Lung microvascular endothelial cell (primary cell): Measurements from ENCODE around the gene USP35. TPM values are rescaled to one million over a fixed set of nuclear protein-coding genes. Genes with fewer than 3 reads are reported as not detected.
A peak's percentile ranks its signal among the peaks of the same experiment; 100 is the strongest.

Experiments
- DNase-seq, 2 donors: peaks; one replicate each; pipeline versions ENCODE4 v3.0.0 to v3.0.0-alpha.2; 2010; ENCODE audit warnings: low read depth in 2 of 2
- total RNA-seq: library from RNA; depleted of rRNA; stranded (reverse); fragments of >200 nt; gene quantifications from 2 replicates; pipeline ENCODE4 v1.2.1, GENCODE V29; 2014

The USP35 gene
- total RNA-seq, 1 donor from 2014 or later, result 5.2 TPM

DNA sequence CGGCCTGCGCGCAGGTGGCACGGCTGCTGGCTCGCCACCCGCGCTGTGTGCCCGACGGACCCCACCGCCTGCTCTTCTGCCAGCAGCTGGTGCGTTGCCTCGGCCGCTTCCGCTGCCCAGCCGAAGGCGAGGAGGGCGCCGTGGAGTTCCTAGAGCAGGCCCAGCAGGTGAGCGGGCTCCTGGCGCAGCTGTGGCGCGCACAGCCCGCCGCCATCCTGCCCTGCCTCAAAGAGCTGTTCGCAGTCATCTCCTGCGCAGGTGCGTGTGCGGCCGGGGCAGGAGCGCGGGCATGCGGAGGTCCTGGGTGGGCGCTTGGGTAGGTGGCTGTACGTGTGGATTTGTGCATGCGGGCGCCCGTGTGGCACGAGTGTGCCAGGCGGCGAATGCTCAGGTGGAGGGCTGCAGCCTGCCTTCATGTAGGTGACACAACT, 8.0 kb downstream of the USP35 start:
- no peak for DNase-seq

DNA sequence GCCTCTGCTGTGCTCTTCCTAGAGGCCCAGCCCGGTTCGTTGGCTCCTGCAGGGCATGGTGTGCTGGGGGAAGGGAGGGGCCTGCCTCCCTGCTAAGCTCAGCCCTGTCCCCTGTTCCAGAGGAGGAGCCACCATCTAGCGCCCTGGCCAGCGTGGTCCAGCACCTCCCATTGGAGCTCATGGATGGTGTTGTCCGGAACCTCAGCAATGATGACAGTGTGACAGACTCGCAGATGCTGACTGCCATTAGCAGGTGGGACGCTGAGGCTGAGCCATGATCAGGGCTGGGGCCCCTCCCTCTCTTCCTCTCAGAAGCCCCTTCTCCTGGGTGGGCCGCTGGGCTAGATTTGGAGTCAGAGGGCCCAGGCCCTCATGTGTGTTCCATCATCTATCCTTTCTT, 9.1 kb downstream of the USP35 start:
- no peak for DNase-seq

DNA sequence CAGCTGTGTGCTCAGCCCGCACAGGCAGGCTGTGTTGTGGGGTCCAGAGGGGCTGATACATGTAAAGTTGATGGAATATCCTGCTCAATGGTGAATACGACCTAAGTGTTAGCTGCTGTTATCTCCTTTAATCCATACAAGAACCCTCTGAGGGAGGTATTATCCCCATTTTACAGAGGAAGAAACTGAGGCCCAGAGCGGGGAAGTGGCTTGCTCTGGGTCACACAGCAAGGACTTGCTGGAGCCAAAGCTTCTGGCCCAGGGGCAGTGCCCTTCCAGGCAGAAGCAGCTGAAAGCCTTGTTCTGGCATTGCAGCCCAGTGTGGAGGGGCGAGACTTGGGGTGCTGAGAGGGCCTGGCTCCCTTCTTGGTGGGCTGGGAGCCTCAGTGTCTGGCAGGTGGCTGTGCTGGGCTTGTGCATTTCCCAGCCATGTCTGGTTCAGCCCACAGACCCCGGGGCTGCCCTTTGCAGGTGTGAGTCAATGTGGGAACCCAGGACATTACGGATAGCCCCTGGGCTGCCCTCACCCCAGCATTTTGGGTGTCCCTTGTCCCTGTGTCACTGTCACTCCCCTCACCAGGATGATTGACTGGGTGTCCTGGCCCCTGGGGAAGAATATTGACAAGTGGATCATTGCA, 10.4 kb downstream of the USP35 start:
- DNase-seq, result no peak

DNA sequence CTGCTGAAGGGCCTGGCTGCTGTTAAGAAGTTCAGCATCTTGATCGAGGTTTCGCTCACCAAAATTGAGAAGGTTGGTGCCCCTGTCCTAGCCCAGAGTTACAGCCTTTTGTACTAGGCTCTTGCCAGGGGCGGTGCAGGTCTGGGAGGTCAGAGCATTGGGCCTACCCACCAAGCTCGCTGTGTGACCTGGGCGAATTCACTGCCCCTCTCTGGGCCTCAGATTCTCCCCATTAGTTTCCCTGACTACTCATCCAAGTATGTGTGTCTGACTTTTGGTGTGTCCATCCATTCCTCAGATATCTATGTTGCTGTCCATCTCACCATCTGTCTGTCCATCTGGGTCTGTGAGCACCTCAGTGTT, 10.9 kb downstream of the USP35 start:
- no peak for DNase-seq

DNA sequence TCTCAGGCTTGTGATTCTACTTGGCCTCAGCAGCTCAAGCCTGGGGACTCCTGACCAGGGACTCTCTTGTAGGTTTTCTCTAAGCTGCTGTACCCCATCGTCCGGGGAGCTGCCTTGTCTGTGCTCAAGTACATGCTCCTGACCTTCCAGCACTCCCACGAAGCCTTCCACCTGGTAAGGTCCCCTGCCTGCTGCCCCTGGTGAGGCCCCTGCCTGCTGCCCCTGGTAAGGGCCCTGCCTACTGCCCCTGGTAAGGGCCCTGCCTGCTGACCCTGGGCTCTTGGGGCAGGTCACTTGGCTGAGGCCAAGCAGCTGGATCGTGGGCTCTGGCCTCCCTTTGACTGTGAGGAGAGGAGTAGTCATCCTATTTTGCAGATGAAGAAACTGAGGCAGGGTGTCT, 11.3 kb downstream of the USP35 start:
- DNase-seq, result no peak

DNA sequence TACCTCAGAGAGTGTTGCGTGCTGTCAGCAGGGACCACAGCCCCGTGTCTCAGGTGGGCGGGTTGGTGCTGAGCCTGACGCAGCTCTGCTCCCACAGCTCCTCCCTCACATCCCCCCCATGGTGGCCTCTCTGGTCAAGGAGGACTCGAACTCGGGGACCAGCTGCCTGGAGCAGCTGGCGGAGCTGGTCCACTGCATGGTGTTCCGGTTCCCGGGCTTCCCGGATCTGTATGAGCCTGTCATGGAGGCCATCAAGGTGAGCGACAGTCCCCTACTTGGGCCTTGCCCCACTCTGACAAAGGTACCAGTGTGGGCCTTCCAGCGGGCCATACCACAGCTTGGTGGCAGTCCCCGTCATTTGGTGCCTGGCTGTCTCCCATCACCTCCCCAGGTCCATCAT, 11.8 kb downstream of the USP35 start:
- DNase-seq, result no peak

DNA sequence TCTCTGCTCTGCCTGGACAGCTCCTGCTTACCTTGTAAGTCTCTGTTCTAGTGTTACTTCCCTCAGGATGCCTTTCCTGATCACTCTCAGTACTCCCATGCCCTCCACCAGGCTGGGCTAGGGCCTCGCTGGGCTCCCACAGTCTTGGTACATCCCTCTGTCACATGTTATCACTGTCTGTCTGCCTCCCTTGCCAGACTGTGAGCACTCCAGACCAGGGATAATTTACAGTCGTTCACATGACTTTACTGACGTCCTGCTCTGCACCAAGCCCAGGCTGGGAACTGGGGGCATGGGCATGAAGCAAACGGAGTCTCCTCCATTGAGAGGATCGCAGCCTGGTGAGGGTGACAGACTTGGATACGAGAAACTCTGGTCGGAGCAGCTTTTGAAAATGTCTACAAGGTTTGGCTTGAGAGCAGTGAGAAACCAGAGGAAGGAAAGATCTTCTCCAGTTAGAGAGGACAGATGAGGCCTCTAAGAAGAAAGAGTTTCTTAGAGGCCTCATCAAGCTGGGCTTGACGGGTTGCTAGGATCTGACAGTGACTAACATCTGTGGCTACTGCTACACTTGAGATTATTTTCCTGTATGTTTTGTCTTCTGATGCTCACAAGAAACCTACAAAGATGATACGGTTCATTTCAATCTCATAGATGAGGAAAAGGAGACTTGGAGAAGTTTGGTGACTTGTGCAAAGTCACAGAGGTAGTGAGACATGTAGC, 12.5 kb downstream of the USP35 start:
- DNase-seq, result no peak

DNA sequence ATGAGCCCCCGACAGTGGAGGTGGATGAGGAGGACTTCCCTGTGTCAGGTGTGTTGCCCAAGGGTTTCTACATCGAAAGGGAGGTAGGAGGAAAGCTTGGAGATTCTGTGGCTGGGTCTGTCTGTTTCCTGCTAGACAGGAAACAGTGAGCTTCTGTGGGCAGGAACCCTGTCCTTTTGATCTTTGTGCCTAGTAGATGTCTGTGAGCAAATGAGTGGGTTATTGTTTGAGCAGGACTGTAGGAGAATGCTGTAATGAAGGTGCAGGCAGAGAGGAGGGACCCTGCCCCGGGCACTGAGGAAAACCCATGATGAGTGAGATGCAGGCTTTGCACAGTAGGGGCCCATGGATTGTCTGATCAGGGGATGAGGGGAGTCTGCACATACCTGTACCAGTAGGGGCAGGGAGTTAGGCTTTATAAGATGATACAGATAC, 14.0 kb downstream of the USP35 start:
- peak; percentile 19 to 46 for DNase-seq

DNA sequence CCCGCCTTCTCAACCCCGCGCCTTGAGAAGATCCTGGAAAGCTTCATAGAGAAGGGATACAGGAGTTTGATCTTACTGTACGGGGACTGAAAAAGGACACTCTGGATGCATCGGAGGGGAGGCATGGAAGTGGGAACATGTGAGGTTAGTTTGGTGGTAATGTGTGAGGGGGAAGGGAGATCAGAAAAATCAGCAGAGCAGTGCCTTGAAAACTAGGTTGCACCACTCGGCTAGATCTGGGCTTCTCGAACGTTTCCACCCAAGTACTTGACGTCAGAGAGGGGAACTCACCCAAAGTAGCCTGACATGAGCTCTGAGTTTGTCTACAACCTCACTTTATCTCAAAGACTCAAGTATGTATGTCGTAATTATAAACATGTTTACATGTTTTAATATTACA, 14.5 kb downstream of the USP35 start:
- DNase-seq, result no peak

DNA sequence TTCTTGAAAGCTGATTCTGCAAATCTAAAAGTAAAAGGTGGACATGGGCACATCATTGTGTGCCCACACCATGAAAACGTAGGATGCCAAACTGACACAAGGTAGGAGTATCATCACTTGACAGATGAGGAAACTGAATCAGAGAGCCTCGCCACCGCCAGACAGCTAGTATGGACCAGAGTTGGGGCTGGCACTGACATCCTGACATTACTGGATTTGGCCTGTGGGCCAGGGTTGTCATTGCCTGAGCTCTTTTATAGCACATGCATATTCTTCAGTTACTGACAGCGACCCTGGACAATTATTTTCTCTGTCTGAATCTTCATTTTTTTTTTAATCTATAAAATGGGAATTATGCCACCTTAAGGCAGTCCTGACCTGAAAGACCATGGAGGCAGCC, 16.5 kb downstream of the USP35 start:
- no peak for DNase-seq

DNA sequence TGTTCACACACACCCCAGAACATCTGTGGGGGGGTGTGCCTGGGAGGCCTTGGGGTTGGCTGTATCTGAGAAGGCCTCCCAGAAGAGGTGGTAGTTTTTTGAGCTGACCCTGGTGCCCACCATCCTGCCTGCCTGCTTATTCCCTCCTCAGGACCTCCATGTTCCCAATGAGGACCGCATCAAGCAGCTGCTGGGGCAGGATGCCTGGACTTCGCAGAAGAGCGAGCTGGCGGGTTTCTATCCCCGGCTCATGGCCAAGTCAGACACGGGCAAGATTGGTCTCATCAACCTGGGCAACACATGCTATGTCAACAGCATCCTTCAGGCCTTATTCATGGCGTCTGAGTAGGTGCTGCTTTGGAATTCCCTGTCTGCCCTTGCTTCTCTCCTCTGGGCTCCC, 17.0 kb downstream of the USP35 start:
- no peak for DNase-seq

DNA sequence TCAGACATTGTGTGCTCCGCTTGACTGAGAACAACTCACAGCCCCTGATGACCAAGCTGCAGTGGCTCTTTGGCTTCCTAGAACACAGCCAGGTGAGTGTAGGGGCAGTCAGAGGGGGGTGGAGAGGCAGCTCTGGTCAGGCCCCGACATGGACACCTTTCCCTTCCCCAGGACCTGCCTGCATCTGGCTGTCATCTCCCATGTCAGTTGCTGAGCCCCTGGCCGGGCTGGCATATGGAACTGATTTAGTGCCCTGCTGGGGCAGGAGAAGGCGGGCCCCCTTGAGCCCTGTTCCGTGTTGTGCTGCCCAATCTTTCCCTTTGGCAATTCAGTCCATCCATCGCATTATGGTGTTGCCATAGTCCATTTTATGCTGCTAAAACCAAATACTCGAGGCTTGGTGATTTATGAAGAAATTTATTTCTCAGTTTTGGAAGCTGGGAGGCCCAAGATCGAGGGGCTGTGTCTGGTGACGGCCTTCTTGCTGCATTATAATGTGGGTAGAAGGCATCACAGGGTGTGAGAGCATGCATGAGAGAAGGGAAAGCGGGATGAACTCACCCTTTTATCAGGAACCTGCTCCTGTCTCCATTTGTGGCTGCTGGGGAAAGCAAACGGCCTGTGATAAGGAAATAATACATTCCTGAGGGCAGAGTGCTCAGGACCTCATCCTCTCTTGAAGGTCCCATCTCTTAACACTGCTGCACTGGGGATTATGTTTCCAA, 19.0 kb downstream of the USP35 start:
- DNase-seq, result no peak

DNA sequence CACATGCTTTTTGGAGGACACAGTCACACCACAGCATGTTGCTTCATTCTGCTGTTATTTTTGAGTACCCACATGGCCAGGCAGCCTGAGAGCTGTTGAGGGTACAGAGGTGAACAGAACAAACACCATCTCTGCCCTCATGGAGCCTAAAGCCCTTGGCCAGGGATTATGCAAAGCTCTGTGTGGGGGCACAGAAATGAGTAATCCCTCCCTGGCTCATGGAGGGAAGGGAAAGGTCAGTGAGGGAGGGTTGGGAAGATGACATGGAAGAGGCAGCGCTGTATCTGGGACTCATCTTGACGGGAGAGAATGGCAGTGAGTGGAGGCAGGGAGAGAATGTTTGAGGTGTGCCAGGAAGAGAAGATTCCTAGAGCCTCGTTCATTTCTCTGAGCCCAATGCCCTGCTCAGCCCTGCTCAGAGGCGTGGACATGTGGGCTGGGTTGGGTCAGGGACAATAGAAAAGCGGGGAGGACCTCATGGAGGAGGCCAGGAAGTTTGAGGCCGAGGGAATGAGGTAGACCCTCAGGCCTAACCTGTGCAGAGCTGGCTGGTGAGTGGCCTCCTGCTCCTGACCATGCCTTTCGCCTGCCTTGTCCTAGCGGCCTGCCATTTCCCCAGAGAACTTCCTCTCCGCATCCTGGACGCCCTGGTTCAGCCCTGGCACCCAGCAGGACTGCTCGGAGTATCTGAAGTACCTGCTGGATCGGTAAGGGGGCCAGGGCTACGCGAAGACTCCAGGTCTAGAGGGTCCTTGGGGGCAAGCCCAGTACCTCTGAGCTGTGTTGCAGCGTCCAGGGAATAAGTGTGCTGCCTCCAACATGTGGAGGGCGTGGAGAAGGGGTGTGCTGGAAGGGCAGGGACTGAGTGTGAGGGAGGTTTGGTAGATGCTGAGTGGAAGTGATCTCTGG, 19.8 kb downstream of the USP35 start:
- DNase-seq, result no peak

DNA sequence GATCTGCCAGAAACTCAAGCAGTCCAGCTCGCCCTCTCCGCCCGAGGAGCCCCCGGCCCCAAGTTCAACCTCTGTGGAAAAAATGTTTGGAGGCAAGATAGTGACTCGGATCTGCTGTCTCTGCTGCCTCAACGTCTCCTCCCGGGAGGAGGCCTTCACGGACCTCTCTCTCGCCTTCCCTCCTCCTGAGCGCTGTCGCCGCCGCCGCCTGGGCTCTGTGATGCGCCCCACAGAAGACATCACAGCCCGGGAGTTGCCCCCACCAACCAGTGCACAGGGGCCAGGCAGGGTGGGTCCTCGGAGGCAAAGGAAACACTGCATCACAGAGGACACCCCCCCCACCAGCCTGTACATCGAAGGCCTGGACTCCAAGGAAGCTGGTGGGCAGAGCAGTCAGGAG, 20.8 kb downstream of the USP35 start:
- DNase-seq, result no peak

DNA sequence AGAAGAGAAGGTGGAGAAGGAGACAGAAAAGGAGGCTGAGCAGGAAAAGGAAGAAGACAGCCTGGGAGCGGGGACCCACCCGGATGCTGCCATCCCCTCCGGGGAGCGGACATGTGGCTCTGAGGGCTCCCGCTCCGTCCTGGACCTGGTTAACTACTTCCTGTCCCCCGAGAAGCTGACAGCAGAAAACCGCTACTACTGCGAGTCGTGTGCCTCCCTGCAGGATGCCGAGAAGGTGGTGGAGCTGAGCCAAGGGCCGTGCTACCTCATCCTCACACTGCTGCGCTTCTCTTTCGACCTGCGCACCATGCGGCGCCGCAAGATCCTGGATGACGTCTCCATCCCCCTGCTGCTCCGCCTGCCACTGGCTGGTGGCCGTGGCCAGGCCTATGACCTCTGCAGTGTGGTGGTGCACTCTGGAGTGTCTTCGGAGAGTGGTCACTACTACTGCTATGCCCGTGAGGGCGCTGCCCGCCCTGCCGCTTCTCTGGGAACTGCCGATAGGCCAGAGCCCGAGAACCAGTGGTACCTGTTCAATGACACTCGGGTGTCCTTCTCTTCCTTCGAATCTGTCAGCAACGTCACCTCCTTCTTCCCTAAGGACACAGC, 21.4 kb downstream of the USP35 start:
- no peak for DNase-seq

DNA sequence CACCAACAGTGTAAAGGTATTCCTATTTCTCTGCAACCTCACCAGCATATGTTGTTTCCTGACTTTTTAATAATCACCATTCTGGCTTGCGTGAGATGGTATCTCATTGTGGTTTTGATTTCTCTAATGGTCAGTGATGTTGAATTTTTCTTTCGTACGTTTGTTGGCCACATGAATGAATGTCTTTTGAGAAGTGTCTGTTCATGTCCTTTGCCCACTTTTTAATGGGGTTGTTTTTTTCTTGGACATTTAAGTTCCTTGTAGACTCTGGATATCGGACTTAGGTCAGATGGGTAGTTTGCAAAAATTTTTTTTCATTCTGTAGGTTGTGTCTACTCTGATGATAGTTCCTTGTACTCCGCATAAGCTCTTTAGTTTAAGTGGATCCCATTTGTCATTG, 22.8 kb downstream of the USP35 start:
- DNase-seq, result no peak

DNA sequence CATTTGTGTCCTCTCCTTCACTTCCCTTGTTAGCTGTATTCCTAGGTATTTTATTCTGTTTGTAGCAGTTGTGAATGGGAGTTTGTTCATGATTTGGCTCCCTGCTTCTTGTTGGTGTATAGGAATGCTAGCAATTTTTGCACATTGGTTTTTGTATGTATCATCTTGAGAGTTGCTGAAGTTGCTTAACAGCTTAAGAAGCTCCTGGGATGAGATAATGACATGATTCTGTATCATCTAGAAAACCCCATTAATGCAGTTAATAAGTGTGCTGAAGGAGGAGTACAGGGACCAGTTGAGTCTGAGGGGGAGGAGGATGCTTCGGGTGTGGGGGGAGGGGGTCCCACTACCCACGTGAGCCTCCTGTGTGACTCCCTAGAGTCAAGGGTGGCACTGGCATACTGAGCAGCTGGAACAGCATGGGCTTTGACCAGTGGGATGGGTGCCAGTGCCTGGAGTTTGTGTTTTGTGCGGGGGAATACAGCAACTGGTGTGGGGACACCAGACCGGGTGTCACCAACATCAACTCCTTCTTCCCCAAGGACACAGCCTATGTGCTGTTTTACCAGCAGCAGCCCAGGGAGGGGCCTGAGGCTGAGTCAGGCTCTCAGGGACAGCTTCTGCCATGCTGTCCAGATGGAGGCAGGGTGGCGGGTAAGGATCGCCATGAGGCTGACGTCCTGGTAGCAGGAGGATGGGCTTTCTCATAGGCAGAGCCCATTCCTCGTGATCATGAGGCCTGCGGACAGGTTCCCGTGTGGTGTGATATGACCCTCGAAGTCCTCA, 24.1 kb downstream of the USP35 start:
- DNase-seq, result no peak

DNA sequence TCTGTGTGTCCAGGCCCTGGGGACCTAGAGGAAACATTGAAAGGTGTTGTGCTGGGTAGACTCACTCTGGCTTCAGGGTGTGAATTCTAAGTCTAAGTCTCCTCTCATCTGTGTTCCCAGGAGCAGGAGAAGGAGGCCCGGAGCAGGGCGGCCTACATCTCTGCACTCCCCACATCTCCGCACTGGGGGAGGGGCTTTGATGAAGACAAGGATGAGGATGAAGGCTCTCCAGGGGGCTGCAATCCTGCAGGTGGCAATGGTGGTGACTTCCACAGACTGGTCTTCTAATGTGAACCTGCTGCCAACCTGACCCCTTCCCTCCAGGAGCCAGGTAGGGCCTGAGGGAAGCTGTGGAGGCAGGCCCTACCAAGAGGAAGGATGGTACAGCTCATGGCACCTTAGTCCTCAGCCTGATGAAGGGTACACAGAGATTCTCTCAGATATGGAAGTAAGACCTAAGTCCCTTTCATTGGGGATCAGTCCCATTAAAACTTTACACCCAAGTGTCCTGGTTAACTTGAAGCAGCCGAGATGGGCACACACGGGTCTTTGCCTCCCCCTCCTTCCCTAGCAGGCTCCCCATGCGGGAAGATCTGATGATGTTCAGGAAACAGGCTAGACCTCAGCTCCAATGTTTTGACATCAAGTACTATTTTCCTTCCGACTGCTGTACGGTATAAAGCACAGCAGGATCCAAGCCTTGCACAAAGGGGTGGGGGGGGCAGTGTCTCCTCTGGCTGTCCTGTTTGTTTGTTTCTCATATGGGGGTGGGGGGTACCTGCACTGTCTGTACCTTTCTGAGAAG, 25.0 kb downstream of the USP35 start:
- DNase-seq, result peak; percentile 18 to 25

DNA sequence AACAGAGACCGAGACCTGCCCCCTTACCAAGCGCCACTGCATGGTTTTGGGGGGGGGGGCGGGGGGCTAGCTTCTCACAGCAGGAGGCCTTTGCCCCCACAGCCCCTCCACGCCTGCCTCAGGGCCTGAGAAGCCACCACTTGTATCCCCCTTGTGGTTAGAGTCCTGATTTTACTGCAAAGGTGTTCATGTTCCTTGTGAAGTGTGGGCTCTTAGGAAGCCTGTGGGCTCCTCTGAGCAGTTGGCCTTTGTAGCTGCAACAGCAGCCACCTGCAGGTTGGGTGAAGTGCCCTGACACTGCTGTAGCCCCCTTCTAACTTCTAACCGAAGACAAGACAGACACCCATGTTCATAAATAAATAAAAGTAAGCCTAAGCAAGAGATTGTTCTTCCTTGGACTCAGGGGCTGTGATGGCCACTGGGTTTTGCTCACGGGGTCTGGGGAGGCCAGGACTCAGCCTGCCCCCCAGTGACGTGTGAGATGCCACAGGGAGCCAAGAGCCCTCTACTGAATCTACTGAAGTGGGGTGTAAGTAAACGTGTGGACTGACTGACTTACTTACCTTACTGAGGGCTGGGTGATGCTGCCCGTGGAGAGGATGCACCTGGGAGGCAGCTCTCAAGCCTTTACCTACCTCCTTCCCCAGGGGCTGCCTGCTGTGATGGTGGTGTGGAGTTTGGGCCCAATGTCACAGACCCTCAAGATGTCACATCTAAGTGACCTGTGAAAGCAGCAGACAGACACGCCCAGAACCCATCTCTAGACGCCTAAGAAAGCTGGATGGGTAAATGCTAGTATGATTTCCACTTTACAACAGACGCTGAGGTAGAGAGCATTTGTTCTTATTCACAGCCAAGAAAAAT, 25.8 kb downstream of the USP35 start:
- no peak for DNase-seq
